ENCODE results near the gene CDH23.
A peak's percentile ranks its signal among the peaks of the same experiment; 100 is the strongest.

CDH23 gene

DNA sequence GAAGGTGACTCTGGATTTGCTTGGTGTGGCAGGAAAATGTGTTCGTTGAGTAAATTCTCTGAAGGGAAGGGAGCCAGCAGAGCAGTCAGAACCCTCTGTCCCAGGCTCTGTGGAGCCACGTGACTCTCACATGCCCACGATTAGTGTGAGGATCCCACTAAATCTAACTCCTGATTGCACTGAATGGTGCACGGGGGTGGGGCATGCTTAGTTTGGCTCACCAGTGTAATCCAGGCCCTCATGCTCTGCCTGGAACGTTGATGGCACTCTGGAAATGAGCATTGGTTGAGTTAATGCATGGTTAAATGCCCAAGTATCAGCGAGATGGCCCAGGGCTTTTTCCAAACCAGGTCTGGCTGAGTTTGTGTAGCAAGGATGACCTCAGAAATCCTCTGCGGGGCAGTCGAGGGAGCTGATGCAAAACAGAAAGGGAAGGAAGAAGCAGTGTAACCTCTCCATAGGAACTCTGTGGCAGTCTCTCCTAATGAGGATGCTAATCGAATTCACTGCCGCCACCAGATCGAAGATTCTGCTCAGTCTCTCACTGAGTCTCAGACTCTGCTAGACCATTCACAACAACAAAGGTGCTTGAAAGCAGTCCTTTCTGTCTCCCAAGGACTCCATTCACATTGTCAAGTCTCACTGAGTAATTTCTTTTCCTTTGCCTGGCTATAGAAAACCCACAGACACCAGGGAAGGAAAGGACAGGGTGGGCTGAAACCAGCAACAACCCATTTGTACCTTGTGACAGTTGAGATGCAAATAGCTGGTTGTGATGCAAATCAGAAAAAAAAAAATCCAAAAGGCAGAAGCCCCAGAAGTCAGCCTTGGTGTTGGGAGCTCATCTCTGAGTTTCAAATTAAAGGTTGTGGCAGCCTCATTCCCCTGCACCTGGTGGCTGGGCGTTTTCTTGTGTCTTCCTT lies 224.8 kb downstream of the CDH23 start:
- H3K4me3 Mint-ChIP-seq = no peak overlapping the region

GRCh38 chr10:71622154-71622526 lies 225.4 kb downstream of the CDH23 start:
- TF ChIP-seq, protein P1, sequence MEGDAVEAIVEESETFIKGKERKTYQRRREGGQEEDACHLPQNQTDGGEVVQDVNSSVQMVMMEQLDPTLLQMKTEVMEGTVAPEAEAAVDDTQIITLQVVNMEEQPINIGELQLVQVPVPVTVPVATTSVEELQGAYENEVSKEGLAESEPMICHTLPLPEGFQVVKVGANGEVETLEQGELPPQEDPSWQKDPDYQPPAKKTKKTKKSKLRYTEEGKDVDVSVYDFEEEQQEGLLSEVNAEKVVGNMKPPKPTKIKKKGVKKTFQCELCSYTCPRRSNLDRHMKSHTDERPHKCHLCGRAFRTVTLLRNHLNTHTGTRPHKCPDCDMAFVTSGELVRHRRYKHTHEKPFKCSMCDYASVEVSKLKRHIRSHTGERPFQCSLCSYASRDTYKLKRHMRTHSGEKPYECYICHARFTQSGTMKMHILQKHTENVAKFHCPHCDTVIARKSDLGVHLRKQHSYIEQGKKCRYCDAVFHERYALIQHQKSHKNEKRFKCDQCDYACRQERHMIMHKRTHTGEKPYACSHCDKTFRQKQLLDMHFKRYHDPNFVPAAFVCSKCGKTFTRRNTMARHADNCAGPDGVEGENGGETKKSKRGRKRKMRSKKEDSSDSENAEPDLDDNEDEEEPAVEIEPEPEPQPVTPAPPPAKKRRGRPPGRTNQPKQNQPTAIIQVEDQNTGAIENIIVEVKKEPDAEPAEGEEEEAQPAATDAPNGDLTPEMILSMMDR (IDR thresholded peaks at IDR 0.05) = no peak
- Mint-ChIP-seq H3K36me3 (ENCODE audit: low read depth) (no peaks in the 10 kb centered on the region), H3K4me3 (peak overlapping the region; percentile 56), H3K27ac (peak overlapping the region; percentile 62), H3K9me3 (no peaks in the 10 kb centered on the region), H3K4me1 (peaks cover 43% of the 10 kb centered on the region), H3K27me3 (ENCODE audit: low read depth, poor library complexity) (peaks cover 22% of the 10 kb centered on the region)
- no peak for DNase-seq

More for the DNA sequence above, 224.8 kb downstream of the CDH23 start:
- Mint-ChIP-seq H3K27me3 (ENCODE audit: low read depth, poor library complexity) (peaks cover 19% of the 10 kb centered on the region), H3K4me1 (peaks cover 41% of the 10 kb centered on the region), H3K27ac (no peak overlapping the region), H3K36me3 (ENCODE audit: low read depth) (no peaks in the 10 kb centered on the region), H3K9me3 (no peaks in the 10 kb centered on the region)
- no peak for DNase-seq
- TF ChIP-seq, protein P1 (IDR thresholded peaks at IDR 0.05) = no peak

DNA sequence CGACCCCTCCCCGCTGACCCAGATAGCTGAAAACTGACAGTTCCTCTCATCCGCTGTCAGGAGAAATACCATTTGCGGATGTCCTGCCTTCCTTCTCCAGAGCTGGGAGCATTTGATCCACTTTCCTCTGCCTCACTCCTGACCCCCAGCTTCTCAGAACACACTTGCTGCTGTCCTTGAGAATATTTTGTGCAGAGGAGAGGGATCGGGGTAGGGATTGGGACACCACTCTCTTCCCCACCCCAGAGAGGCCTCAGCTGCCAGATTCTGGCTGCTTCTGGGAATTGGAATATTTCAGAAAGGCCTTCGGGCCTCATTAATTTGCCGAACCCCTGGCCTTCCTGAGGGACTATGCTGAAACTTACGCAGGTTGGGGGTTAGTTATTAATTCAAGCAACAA lies 225.9 kb downstream of the CDH23 start:
- Mint-ChIP-seq H3K4me3 (no peak overlapping the region), H3K27me3 (ENCODE audit: low read depth, poor library complexity) (peaks cover 27% of the 10 kb centered on the region), H3K4me1 (peaks cover 48% of the 10 kb centered on the region), H3K36me3 (ENCODE audit: low read depth) (no peaks in the 10 kb centered on the region), H3K9me3 (no peaks in the 10 kb centered on the region), H3K27ac (no peak overlapping the region)
- DNase-seq = no peak
- TF ChIP-seq, protein P1 (IDR thresholded peaks at IDR 0.05) = no peak

DNA sequence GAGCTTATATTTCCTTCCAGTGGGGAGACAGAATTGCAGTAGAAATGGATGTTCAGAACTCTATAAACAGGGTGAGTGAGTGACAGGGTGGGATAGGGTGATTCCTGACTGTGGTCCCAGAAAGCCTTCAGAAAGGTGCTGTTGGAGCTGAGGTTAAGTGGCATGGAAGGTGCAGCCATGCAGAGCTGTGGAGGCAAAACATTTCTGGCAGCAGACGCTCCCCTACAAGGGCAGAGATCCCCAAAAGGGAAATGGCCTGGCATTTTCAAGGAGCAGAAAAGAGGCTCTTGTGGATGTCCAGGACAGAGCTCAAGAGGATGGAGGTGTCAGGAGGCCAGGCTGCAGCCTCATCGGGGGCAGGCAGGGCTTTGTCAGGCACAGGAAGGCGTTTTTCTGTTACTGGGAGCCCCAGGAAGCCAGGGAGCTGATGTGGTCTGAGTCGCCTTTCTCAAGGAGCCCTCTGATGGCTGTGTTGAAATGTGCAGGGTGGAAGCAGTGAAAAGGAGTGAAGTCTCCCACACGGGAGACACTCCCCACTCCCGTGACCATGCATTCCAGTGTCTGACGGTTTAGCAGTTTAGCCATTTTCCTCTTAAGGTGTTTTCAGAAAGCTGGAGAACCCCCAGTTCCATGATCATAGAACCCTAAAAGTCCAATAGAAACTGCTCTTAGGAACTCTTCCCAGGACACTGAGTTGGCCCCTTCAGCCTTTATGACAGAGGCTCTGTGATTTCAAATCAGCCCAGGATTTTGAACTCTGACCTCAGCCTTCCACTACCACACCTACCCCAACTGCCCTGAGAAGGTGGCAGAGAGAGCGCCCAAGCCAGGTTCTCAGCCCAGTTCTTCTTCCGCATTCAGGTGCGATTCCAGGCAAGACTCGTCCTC lies 226.6 kb downstream of the CDH23 start:
- peak; percentile 25 for DNase-seq
- Mint-ChIP-seq H3K9me3 (no peaks in the 10 kb centered on the region), H3K4me3 (no peak overlapping the region), H3K27me3 (ENCODE audit: low read depth, poor library complexity) (peaks cover 33% of the 10 kb centered on the region), H3K4me1 (peaks cover 52% of the 10 kb centered on the region), H3K36me3 (ENCODE audit: low read depth) (no peaks in the 10 kb centered on the region), H3K27ac (no peak overlapping the region)
- TF ChIP-seq, protein P1 (IDR thresholded peaks at IDR 0.05) = no peak

DNA sequence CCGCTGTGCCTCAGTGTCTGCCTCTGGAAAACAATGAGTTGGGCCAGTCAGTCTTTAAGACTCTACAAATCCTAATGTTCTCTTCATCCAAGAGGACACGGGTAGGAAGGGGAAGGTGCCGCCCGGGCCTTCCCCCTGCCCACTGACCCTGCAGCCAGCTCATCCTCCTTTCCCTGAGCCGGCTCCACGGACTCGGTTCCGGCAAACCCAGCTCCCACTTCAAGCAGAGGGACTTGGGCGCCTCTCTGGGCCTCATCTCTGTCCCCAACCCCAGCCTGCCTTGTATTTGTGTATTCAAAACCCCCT lies 227.2 kb downstream of the CDH23 start:
- DNase-seq = no peak
- H3K27ac Mint-ChIP-seq = no peak overlapping the region
- TF ChIP-seq, protein P1 (IDR thresholded peaks at IDR 0.05) = no peak
- peaks cover 36% of the 10 kb centered on the region for H3K27me3 Mint-ChIP-seq (ENCODE audit: low read depth, poor library complexity)
- no peaks in the 10 kb centered on the region for H3K36me3 Mint-ChIP-seq (ENCODE audit: low read depth)
- H3K4me3 Mint-ChIP-seq = no peak overlapping the region
- no peaks in the 10 kb centered on the region for H3K9me3 Mint-ChIP-seq
- H3K4me1 Mint-ChIP-seq = peaks cover 54% of the 10 kb centered on the region
